Measurements from ENCODE around the gene UFD1. TPM values are rescaled to one million over a fixed set of nuclear protein-coding genes. Genes with fewer than 3 reads are reported as not detected.

The UFD1 gene
- total and polyA plus RNA-seq, 2 of the 13 experiments (the other 11 are each of a cell fraction or from before 2014, with no cell fraction given), result 47.9 to 51.1 TPM

- BruUV-seq (replicated peaks), result no TSS peak
- DNase-seq (ENCODE audit: low spot score) (peak; percentile 34), FAIRE-seq (no peak), ATAC-seq (peak; percentile 36)
- POLR2A ChIA-PET, result no interaction called here
- intact Hi-C loops (cut with micrococcal nuclease; ENCODE audit: unreplicated experiment) (no loop called here), in situ Hi-C loops (cut with HindIII; ENCODE audit: extremely low pct_ligation_motif_present, low pct_unique_long_range_greater_than_20kb) (no loop called here)
- Histone ChIP-seq H3K4me3 (replicated peaks in 1 of 3; ENCODE audit: insufficient read depth in 1 of 3, low read depth in 2 of 3, low read length in 3 of 3) (no peak overlapping the region), H2AFZ (ENCODE audit: low read length) (no peak overlapping the region), H3K36me3 (replicated peaks in 1 of 2; ENCODE audit: control insufficient read depth in 1 of 2, insufficient read depth in 2 of 2, low read length in 2 of 2) (peaks cover 6 to 43% of the 10 kb centered on the region in 2 experiments; a peak in 4 of 5 replicates), H3K4me1 (ENCODE audit: insufficient read depth, low read length) (peaks cover 72% of the 10 kb centered on the region), H3K9me3 (ENCODE audit: low read length) (no peaks in the 10 kb centered on the region), H3K27me3 (ENCODE audit: control insufficient read depth in 1 of 2, insufficient read depth in 2 of 2, low read length in 2 of 2) (no peaks in the 10 kb centered on the region; a peak in 1 of 5 replicates), H3K4me2 (ENCODE audit: low read depth, low read length) (0 out of 2 replicates have a peak overlapping the region, but pooled peaks have one; percentile 6), H3K27ac (ENCODE audit: extremely low read length, insufficient read depth, low read length) (peak overlapping the region; percentile 6), H4K20me1 (ENCODE audit: insufficient read depth, low read length) (peaks cover 67% of the 10 kb centered on the region), H3K79me2 (ENCODE audit: insufficient read depth, low read length) (peaks cover 98% of the 10 kb centered on the region), H3K9ac (ENCODE audit: insufficient read depth, low read depth, low read length) (no peak overlapping the region)
- CTCF ChIA-PET (ENCODE audit: low intra/inter-chr PET ratio, low total read pairs), result no interaction called here
- WGBS (ENCODE audit: low lambda C conversion rate), result 73% methylated on average over 3 of the region's 3 CpGs
- TF ChIP-seq CEBPB (IDR thresholded peaks at IDR 0.05; ENCODE audit: borderline replicate concordance, low read depth, low read length) (peak; percentile 57; the same call in 1 of the 2 replicates), ZNF224 (CRISPR knock-in tag; IDR thresholded peaks at IDR 0.05) (no peak), THAP11 (CRISPR knock-in tag; IDR thresholded peaks at IDR 0.05) (no peak), USF2 (IDR thresholded peaks at IDR 0.05; ENCODE audit: low read depth, low read length) (peak; percentile 77), USF2 (CRISPR knock-in tag; IDR thresholded peaks at IDR 0.05; ENCODE audit: borderline replicate concordance) (peak; percentile 75; the same call in 1 of the 2 replicates), NFYB (CRISPR knock-in tag; IDR thresholded peaks at IDR 0.05) (peak; percentile 66), ETV6 (CRISPR knock-in tag; conservative IDR thresholded peaks at IDR 0.05) (no peak), NFYC (CRISPR knock-in tag; IDR thresholded peaks at IDR 0.05) (peak; percentile 68), ZMYM4 (CRISPR knock-in tag; IDR thresholded peaks at IDR 0.05) (peak; percentile 59; the same call in 1 of the 2 replicates), HNF4A (CRISPR knock-in tag; IDR thresholded peaks at IDR 0.05) (peak; percentile 54), EP300 (IDR thresholded peaks at IDR 0.05; ENCODE audit: low read depth in 2 of 2, low read length in 2 of 2) (no peak), EP300 (CRISPR knock-in tag; IDR thresholded peaks at IDR 0.05; ENCODE audit: borderline replicate concordance) (no peak), THYN1 (CRISPR knock-in tag; IDR thresholded peaks at IDR 0.05; ENCODE audit: borderline replicate concordance, low read depth) (no peak), HOMEZ (CRISPR knock-in tag; IDR thresholded peaks at IDR 0.05; ENCODE audit: low read depth) (peak; percentile 81; the same call in 1 of the 2 replicates)
These were observed 54.9 kb downstream of the UFD1 start for GRCh38 chr22:19424186-19424500.

Data from HepG2 (cell line).